GM19455 (cell line): Measurements from ENCODE around the gene RORC.
"Not testable (repeated sequence)": the region's sequence is repeated elsewhere in the genome, so short reads cannot be mapped to it uniquely, and the experiment has no call there.

ENCODE experiments used
- ATAC-seq: cut with Tn5 transposase; IDR thresholded peaks from one replicate; pipeline ENCODE4 v1.9.1; 2021; ENCODE audit not compliant: unreplicated experiment

The RORC gene

GRCh38 chr1:151831605-151832004 is at the start of gene RORC:
Gene RORC (minus strand): TSS chr1:151831802. CDS start chr1:151831764, 38 bp downstream.
- no peak for ATAC-seq

GRCh38 chr1:151875419-151876097 is 44.0 kb upstream of the RORC start:
- ATAC-seq = no peak

- not testable (repeated sequence) for ATAC-seq
These were observed 41.2 kb upstream of the RORC start for GRCh38 chr1:151872776-151873175.

- ATAC-seq = no peak
These were observed 39.9 kb upstream of the RORC start for GRCh38 chr1:151871284-151872030.

GRCh38 chr1:151868486-151868885 is 36.9 kb upstream of the RORC start:
- no peak for ATAC-seq

DNA sequence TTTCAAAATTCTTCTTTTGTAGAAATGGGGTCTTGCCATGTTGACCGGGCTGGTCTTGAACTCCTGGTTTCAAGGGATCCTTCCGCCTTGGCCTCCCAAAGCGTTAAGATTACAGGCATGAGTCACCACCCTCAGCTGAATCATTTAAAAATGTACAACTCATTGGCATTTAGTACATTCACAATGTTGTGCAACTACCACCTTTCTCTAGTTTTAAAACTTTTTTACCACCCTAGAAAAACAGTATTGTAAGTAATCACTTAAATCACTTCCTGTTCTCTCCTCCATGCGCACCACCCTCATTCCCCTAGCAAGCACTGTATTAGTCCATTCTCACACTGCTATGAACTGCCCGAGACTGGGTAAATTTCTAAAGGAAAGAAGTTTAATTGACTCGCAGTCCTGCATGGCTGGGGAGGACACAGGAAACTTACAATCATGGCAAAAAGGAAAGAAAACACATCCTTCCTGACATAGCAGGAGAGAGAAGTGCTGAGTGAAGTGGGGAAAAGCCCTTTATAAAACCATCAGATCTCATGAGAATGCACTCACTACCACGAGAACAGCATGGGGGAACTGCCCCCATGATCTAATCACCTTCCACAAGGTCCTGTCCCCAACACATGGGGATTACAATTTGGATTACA is 36.3 kb upstream of the RORC start:
- ATAC-seq = no peak

DNA sequence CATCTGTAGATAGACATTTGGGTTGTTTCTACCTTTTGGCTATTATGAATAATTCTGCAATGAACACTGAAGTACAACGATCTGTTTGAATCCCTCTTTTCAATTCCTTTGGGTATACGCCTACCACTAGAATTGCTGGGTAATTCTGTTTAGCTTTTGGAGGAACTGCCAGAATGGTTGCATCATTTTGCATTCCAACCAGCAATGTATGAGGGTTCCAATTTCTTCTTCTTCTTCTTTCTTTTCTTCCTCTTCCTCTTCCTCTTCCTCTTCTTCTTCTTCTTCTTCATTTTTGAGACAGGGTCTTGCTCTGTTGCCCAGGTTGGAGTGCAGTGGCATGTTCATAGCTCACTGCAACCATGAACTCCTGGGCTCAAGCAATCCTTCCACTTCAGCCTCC is 35.7 kb upstream of the RORC start:
- no peak for ATAC-seq

- ATAC-seq = no peak
These were observed 32.8 kb upstream of the RORC start for GRCh38 chr1:151864411-151864810.

- ATAC-seq = no peak
These were observed 31.0 kb upstream of the RORC start for GRCh38 chr1:151862604-151863003.

DNA sequence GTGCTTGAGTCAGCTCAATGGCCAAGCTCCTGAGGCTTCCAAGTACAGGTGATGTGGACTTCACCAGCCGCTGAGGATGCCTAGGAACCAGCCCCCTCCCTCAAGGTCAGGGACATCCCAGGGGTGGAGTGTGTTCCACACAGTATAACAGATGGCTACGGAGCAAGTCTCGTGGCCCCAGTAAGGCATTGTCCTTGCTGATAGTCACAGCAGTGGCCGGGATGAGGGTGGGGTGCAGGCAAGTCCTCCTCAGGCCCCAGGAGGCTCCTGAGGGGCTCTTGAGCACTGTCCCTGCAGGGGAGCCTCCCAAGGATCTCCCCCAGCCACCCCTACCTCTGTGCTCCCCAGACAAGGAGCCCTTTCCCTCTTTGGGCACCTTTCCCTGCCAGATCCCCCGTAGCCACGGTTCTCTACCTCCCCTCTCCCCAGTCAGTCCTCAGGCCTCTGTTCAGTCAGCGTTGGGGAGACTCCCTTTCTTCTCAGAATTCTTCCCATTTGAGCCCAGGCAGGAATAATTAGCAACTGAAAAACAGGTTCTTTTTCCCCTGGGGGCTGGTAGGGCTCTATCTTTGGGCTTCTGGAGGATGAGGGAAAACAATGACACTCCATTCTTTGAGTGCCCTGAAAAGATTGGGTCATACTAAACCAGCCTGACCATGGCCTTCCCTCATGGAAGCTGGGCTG is 29.0 kb upstream of the RORC start:
- no peak for ATAC-seq

- no peak for ATAC-seq
These were observed 28.3 kb upstream of the RORC start for GRCh38 chr1:151859891-151860293.

- no peak for ATAC-seq
These were observed 27.5 kb upstream of the RORC start for GRCh38 chr1:151858886-151859665.

- ATAC-seq = no peak
These were observed 26.6 kb upstream of the RORC start for GRCh38 chr1:151858030-151858746.

DNA sequence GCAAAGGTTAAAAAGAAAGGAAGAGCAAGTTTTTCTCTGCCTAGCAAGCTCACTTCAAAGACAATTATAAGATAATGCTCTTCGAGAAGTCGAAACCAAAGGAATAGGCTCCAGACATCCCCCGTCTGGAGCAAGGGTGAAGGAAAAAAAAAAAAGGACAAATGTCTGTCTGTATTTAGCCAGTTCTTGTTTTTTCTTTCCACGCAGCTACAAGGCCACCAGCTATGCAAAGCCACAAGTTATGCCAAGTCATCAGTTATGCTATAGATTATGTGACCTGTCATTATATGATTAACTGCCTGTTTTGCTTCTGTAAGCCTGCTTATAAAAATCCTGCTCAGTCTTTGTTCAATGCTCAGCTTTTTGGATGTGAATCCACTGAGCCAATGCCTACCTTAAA is 24.3 kb upstream of the RORC start:
- no peak for ATAC-seq

- not testable (repeated sequence) for ATAC-seq
These were observed 23.9 kb upstream of the RORC start for GRCh38 chr1:151855516-151855915.

GRCh38 chr1:151854658-151855057 is 23.1 kb upstream of the RORC start:
- no peak for ATAC-seq

DNA sequence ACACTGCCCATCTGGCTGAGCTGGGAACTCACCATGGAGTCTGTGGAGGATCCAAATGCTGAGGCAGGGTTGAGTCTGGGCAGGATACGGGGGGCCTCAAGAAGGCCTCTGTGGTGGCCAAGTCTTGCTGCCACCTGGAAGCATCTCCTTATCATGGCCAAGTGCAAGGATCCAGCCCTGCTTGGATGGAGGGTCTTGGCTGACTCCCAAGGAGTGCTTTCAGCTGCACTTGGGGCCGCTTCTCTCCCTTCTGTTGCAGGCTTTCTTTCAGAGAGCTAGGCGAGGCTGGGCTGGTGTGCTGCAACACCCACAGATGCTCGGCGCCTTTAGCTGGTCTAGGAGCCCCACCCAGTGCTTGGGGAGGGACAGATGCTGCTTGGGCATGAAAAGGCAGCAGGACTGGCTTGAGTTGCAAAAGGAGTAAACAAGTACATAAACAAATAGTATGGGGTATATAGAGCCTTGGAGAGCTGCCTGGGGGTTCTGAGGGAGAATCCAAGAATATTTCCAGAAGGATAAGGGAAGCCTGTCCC is 21.9 kb upstream of the RORC start, which contains the start of gene THEM5:
TSS of gene THEM5 (minus strand) at position 302 of the 533 bp plus-strand sequence. CDS start at position 155, 147 bp downstream.
- no peak for ATAC-seq

DNA sequence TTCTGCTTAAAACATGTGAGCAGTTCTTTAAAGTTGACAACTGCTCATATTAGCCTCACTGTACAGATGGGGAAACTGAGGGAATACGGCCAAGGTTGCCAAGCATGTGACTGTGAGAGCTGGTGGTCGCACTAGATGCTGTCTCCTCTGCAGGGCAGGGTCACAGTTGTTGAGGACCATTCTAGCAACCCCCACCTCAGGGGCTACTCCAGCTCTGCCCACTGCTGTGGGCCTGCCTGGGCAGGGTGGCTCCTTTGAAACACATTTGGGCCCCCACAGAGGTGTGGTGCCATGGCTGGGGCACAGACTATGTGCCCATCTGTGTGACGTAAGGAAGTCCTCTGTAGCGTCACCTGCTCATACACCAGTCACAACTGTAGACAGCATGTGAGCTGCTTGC is 21.1 kb upstream of the RORC start:
- no peak for ATAC-seq

DNA sequence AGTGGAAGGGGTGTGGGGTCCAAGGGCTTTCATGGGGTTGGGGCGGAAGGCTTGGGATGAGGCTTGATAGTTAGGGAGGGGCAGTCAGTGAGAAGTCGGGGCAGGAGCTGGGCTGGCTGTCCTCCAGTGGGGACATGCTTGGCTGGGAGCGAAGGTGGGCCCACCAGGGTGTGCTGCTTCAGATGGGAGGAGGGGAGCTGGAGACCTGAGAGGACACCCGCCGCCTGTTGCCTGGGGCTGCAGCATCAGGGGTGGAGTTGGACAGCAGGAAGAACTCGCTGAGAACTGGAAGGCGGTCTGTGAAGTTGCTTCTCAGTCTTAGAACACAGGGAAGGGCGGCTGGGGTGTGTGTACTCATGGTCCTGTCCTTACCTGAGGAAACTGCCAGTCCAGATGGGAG is 20.3 kb upstream of the RORC start:
- ATAC-seq = no peak

DNA sequence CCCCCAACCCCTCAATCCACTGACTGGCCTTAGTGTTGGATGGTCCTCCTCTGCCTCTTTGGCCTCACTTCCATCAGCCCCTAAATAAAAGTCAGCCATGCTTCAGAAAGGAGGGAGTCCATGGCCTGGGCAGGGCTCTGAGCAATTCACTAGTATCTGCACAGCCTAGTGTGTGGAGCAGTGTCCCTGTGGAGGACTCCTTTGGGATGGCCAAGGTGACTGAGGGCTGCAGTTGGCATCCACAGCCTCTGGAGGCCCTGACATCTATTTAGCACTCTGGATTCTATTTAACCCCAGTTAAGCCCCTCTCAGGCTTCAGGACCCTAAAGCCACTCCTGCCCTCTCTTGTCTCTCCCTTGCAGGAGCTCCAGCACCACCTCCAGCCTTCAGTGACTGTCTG is 18.3 kb upstream of the RORC start:
- no peak for ATAC-seq
